Activated CD8-positive, alpha-beta T cell treated with anti-CD3 and anti-CD28 coated beads for 36 hours (primary cell): Measurements from ENCODE around the gene CHCHD3. TPM values are rescaled to one million over a fixed set of nuclear protein-coding genes. Genes with fewer than 3 reads are reported as not detected.

Source experiments
- ATAC-seq: fragments of 200-7000 bp; cut with Tn5 transposase; one replicate; pipeline ENCODE4 v1.10.0; 2021; ENCODE audit warnings: mild to moderate bottlenecking, moderate library complexity
- CTCF ChIA-PET: fragments of 350-600 bp; sonication (Branson Sonifier 250); formaldehyde crosslinking; loops from one replicate; lab custom pipeline; 2021; ENCODE audit warnings: antibody characterized with exemption; lab: Charles Lee
- POLR2A ChIA-PET: fragments of 350-600 bp; sonication (Branson Sonifier 250); formaldehyde crosslinking; loops from one replicate; lab custom pipeline; 2021; ENCODE audit warnings: antibody characterized with exemption; lab: Charles Lee
- DNase-seq: peaks from one replicate; pipeline ENCODE4 v3.0.0-alpha.2; 2020
- H3K27ac Mint-ChIP-seq: one replicate; pipeline ENCODE4 v1.8.0; 2021; ENCODE audit warnings: mild to moderate bottlenecking, mixed read lengths
- H3K27me3 Mint-ChIP-seq: one replicate; pipeline ENCODE4 v1.8.0; 2021; ENCODE audit warnings: mixed read lengths
- H3K36me3 Mint-ChIP-seq: one replicate; pipeline ENCODE4 v1.8.0; 2021; ENCODE audit warnings: low read depth, mixed read lengths
- H3K4me1 Mint-ChIP-seq: one replicate; pipeline ENCODE4 v1.8.0; 2021; ENCODE audit warnings: low read depth, mixed read lengths
- H3K4me3 Mint-ChIP-seq: one replicate; pipeline ENCODE4 v1.8.0; 2021; ENCODE audit warnings: mild to moderate bottlenecking, moderate library complexity, mixed read lengths
- H3K9me3 Mint-ChIP-seq: one replicate; pipeline ENCODE4 v1.8.0; 2021; ENCODE audit warnings: mixed read lengths
- CTCF ChIP-seq: fragments of 200-600 bp; IDR thresholded peaks from one replicate; pipeline ENCODE4 v1.8.0; 2022; ENCODE audit warnings: antibody characterized with exemption, mild to moderate bottlenecking
- intact Hi-C: fragments of 100-400 bp; cut with micrococcal nuclease; formaldehyde crosslinking; loops from one replicate; pipeline ENCODE4 v1.10.0; 2022
- total RNA-seq, 2 experiments: library from RNA; stranded (reverse); gene quantifications; one replicate each; pipeline ENCODE4 v1.2.3, GENCODE V29; 2021

CHCHD3 gene
- total RNA-seq, 2 experiments from 2014 or later, result 61.4 to 63.4 TPM

DNA sequence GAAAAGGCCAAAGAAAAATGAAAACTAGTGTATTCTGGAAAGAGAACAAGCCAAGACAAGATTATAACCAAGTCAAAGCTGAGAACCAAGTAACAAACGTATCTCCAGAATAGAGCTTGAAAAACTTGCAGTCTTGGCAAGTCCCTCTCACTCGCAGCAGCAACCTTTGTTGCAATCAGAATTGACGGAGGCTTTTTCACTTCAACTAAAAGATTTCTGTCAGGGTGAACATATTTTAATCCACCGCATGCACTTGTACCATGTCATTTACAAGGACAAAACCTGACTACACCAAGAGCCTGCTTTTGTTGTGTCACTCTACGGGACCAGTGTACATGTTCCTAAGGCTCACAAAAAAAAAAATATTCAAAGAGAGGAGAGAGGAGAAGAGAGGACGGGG, 122.0 kb downstream of the CHCHD3 start:
- POLR2A ChIA-PET, result no interaction called here
- TF ChIP-seq CTCF, result no peak
- CTCF ChIA-PET, result no interaction called here

GRCh38 chr7:132956556-132956955, 125.3 kb downstream of the CHCHD3 start:
- Mint-ChIP-seq H3K9me3 (no peaks in the 10 kb centered on the region), H3K27ac (no peak overlapping the region), H3K4me1 (no peaks in the 10 kb centered on the region), H3K4me3 (no peak overlapping the region), H3K36me3 (peaks cover 17% of the 10 kb centered on the region), H3K27me3 (no peaks in the 10 kb centered on the region)
- no peak for ATAC-seq
- POLR2A ChIA-PET, result no interaction called here
- no peak for DNase-seq
- CTCF ChIA-PET, result no interaction called here
- no peak for TF ChIP-seq CTCF
- intact Hi-C loops, result no loop called here

More for the DNA sequence above, 122.0 kb downstream of the CHCHD3 start:
- Mint-ChIP-seq H3K27me3 (no peaks in the 10 kb centered on the region), H3K4me1 (no peaks in the 10 kb centered on the region), H3K27ac (no peak overlapping the region), H3K4me3 (no peak overlapping the region), H3K9me3 (no peaks in the 10 kb centered on the region), H3K36me3 (peaks cover 20% of the 10 kb centered on the region)
- ATAC-seq (no peak), DNase-seq (no peak)
- intact Hi-C loops, result no loop called here

DNA sequence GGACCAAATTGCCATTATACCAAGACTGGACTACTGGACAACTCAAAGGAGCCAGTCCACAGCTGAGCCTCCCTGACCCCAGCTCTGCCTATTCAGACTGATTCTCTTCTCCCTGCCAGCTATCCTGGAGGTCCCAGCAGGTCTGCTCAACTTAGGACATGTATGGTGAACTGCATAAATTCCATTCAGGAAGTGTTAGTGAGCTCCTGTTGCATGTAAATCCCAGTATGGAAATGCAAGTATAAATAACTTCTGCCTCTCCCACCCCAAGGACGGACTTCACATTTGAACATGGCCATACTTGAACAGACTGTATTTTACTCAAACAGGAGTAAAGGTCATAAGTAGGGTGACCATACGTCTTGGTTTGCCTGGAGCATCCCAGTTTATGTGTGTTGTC, 128.4 kb downstream of the CHCHD3 start:
- TF ChIP-seq CTCF, result no peak
- POLR2A ChIA-PET, result no interaction called here
- Mint-ChIP-seq H3K9me3 (no peaks in the 10 kb centered on the region), H3K36me3 (peaks cover 21% of the 10 kb centered on the region), H3K27me3 (no peaks in the 10 kb centered on the region), H3K4me1 (no peaks in the 10 kb centered on the region), H3K4me3 (no peak overlapping the region), H3K27ac (no peak overlapping the region)
- ATAC-seq (no peak), DNase-seq (no peak)
- CTCF ChIA-PET, result no interaction called here
- intact Hi-C loops, result no loop called here

- intact Hi-C loops, result no loop called here
- POLR2A ChIA-PET, result no interaction called here
Observed at GRCh38 chr7:132950725-132951124, 131.2 kb downstream of the CHCHD3 start.

GRCh38 chr7:132947011-132947410, 134.9 kb downstream of the CHCHD3 start:
- no peak overlapping the region for H3K4me3 Mint-ChIP-seq
- H3K27me3 Mint-ChIP-seq, result no peaks in the 10 kb centered on the region
- peaks cover 3% of the 10 kb centered on the region for H3K4me1 Mint-ChIP-seq
- intact Hi-C loops, result no loop called here
- ATAC-seq, result no peak
- no peak for DNase-seq
- H3K9me3 Mint-ChIP-seq, result no peaks in the 10 kb centered on the region
- TF ChIP-seq CTCF, result no peak
- H3K27ac Mint-ChIP-seq, result no peak overlapping the region
- ChIA-PET POLR2A (no interaction called here), CTCF (no interaction called here)
- H3K36me3 Mint-ChIP-seq, result peaks cover 17% of the 10 kb centered on the region

More at GRCh38 chr7:132950725-132951124, 131.2 kb downstream of the CHCHD3 start:
- Mint-ChIP-seq H3K9me3 (no peaks in the 10 kb centered on the region), H3K36me3 (peaks cover 16% of the 10 kb centered on the region), H3K27me3 (no peaks in the 10 kb centered on the region), H3K4me1 (no peaks in the 10 kb centered on the region), H3K27ac (no peak overlapping the region), H3K4me3 (no peak overlapping the region)
- no peak for DNase-seq
- CTCF ChIA-PET, result no interaction called here
- no peak for TF ChIP-seq CTCF
- ATAC-seq, result no peak
